KG1 (cell line): ENCODE data around the gene ZCCHC24.

Experiments used
- DNase-seq: peaks from one replicate; lab custom pipeline; 2025; lab: John Stamatoyannopoulos, UW

ZCCHC24 gene

DNA sequence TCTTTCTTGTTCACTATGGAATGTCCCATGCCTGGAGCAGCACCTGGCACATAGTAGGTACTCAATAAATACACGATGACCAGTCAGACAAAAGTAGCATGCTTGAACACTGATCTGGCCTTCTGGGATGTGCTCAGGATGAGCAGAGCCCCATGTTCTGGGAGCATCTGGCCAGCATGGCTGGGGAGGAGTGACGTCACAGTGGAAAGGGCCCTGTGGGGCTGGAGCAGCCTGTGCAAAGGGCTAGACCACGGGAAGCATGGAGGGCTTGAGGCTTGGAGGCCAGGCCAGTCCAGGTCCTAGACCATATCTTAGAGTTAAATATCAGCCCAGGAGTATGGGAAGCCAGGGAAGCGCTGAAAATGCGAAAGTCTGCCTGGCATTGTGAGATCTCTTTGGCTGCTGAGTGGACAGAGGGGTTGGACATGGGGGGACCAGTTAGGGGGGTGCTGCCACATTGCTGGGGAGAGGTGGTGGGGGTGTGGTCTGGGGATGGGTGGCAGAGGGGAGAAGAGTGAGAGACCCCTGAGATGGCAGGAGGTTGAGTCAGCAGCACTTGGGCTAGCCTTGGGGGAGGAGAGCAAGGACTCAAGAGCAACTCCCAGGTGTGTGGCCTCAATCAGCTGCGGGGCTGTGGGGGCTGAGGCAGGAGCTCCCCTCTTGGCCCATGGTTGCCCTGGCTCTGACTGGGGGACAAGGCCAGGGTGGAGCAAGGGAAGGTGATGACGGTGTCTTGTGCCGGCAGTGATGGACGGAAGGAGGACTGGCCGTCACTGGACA lies 34.9 kb downstream of the ZCCHC24 start:
- no peak for DNase-seq

DNA sequence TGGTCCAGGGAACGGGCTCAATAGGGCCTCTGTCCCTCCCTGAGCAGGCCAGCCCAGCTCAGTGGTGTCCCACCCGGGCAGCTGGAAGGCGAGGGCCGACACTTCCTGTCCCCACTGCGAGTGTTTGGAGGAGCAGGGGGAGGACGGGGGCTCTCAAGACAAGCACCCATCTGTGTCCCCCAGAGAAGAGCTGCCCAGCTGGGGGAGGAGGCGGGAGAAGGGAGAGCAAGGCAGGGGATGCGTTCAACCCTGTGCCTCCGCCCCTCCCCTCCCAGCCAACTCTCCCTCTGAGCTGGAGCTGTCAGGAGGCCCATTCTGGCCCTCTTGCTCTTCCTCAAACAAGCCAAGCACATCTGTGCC lies 35.7 kb downstream of the ZCCHC24 start:
- DNase-seq: no peak

DNA sequence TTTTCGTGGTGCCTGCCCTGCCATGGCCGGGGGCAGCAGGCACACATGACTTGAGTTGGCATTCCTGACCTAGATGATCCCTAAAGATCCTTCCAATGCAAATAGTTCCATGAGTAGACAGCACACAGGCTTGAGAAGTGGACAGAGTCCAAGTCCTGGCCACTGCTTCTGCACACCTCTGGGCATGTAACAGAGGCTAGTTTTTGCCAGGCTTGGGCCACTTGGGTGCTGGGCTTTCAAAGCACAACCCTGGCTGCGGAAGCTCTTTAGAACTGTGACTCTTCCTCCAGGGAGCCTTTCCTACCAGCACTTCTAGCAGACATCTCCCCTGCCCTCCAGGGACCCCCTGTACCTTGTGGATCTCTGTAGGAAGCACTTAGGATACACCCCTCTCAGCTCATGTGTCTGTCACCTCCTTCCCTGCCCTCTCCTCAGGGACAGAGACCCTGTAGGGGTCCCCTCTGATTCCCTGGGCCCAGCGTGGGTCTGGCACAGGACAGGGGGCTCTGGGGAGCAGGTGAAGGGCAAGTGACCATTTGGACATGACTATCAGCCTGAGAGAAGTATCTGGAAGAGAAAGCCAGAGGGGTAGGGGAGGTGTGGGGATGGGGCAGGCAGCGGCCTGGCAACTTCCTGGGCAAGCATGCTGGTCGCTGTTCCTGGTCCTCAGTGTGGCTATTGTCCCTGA lies 36.2 kb downstream of the ZCCHC24 start:
- no peak for DNase-seq

DNA sequence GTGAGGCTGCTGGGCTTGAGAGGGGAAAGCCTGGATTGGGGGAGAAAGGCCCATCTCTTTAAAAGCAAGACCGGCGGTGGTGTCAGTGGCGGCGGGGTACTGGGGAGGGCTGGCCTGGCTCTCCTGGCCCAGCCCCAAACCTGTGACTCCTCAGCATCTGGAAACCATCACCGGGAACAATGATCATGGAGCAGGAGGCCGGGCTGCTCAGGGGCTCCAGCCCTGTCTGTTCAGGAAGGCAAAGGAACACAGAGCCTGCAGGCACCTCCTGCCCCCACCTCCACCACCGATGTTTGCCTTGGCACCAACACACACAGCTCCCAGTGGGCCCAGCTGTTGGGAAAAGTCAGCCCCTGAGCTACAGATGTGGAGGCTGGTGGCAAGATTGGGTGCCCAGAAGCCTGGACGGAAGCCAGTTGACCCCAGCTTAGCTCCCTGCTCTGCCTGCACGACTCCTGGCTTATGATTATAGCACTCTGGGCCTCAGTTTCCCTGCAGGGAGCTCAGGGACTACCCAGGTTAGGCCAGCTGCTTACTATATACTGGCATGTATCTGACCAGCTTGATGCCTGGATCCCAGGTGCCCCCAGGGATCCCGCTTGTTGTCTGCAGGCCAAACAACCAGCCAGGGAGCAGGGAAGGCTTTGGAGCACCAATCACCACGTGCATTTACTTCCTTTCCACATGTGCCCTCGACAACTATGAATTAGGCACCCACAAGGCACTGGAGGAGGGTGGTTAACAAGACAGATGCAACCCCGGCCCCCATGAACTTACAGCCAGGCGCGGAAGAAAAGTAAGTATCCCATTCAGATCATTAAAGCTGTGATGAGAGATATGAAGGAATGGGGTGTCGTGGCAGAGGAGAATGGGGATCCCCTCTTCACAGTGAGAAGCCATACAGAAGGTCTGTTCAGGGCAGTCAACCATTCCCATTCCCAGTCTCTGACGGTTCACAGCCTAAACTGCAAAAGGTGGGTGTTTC lies 37.3 kb downstream of the ZCCHC24 start:
- DNase-seq: no peak

DNA sequence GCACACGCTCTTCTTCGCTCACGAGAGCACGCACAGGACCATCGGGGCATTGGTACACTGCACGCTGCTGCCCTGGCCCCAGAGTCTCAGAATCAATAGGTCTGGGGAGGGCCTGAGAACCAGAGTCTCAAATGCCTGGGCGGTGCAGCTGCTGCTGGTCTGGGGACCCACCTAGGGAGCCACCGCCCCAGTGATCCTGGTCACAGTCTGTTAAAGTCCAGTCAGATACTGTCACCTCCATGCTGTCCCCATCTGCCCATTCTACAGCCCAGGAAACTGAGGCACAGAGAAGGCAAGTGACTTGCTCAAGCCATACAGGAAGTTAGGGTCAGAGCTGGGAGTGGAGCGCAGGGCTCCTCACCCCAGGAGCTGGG lies 38.0 kb downstream of the ZCCHC24 start:
- DNase-seq: no peak

DNA sequence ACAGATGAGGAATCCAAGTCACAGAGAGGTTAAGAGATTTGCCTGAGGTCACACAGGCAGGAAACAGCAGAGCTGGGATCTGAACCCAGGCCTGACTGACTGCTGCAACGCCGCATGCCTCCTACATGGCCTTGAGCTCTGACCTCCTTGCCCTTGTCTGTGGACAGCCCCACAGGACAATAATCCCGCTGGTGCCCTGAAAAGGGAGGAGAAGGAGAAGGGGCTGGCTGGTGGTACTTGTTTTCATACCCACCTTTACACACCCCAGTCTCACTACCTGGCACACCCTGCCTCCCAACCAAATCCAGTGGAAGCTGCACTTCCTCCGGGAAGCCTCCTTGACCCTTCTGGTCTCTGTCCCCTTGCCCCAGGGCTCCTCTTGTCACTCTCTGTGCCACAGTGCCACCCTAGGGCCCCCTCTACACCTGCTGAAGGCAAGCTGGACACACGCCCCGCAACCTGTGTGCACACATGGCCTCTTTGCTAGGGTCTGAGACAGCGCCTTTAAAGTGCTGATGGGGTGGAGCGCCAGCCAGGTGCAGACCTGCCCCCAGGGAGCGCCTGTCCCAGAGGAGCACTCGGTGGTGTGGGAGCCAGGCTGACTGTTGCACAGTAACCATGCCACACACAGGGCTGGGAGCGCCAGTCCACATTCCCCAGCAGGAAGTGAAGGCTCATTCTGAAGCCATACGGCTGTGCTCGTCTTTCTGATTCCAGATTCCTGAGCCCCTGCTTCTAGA lies 38.6 kb downstream of the ZCCHC24 start:
- DNase-seq: no peak

DNA sequence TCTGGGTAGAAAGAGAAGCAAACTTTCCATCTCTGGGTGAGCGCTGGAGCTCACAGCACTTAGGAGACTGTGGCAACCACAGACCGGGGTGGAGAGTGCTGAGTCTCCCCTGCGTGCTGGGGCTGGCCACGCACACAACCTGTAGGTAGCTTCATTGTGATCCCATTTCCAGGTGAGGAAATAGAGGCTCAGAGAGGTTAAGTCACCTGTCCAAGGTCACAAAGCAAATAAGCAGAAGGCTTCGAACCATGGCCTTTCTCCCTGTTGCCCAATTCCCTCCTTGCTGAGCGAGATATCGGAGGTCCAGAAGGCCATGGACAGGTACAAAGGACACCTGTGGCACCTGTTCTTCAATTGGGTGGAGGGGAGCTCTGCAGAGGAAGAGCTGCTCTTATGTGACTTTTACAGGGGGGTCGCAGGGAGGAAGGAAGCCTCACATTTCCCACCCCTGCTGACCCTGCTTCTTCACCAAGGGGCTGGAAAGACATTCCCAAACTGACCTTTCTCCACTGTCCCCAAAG lies 39.4 kb downstream of the ZCCHC24 start:
- DNase-seq: no peak

DNA sequence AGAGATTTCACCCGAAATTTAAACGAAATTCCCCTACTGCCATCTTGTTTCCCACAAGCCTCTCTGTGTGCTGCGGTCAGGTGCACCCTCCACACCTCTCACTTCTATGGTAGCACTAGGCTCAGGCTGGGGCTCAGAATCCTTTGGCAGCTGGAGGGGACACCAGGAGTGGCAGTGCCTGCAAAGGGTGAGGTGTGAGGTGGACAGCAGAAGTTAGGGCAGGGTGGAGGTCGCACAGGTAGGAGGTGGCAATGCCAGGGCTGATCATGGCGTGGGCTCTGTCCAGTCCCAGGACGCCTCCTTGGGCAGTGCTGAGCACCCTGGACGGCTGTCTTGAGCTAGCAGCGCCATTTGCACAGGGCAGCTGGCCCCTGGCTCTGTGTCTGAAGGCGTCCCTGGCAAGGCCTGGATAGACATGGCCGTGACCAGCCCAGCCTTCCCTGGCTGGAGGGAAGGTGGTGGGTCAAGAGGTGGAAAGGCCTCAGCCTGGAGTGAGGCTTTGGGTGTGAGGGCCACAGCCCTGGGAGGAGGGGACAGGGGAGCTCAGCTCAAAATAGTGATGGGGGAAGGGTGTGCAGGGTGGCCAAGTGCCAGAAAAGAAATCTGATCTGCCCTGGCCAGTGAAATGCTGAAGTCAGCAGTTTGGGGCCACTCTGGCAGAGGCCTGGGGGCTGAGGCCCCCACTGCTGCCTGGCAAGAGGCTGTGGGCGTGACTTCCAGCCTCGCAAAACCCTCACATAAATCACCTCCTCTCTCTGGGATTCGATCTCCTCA lies 40.0 kb downstream of the ZCCHC24 start:
- DNase-seq: no peak

DNA sequence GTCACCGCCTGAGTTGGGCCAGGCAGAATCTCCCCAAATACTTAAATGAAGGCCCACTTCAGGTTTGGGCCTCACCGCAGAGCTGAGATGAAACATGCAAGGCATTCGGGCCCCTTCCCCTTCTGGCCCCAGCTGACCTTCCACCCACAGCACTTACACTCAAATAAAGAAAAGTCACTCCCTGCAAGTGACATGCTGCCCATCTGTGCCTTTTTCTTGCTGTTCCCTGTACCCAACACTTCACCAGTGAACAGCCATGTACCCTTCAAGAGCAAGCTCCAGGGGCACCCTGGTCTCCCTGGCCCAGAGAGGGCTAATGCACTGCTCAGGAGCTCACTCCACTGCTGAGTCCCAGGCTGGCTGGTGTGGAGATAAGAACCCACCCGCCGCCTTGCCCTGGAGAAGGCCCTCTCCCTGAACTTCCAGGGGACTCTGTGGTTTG lies 40.7 kb downstream of the ZCCHC24 start:
- DNase-seq: no peak

DNA sequence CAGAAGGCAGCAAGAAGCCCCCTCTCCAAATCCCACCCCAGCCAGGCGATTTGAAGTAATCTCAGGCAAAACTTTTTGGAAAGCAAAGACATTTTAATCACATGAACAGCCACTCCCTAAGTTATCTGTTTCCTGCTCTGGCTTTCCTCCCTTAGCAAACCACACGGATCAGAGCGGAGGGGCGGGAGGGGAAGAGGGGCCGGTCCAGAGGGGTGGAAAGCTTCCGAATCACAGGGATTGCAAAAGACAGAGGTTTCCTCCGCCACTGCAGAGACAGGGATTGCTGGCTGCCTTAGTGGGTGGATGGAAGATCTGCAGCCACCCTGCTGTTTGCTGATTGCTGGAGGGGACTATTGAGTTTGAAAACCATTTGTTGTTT lies 41.2 kb downstream of the ZCCHC24 start:
- no peak for DNase-seq

DNA sequence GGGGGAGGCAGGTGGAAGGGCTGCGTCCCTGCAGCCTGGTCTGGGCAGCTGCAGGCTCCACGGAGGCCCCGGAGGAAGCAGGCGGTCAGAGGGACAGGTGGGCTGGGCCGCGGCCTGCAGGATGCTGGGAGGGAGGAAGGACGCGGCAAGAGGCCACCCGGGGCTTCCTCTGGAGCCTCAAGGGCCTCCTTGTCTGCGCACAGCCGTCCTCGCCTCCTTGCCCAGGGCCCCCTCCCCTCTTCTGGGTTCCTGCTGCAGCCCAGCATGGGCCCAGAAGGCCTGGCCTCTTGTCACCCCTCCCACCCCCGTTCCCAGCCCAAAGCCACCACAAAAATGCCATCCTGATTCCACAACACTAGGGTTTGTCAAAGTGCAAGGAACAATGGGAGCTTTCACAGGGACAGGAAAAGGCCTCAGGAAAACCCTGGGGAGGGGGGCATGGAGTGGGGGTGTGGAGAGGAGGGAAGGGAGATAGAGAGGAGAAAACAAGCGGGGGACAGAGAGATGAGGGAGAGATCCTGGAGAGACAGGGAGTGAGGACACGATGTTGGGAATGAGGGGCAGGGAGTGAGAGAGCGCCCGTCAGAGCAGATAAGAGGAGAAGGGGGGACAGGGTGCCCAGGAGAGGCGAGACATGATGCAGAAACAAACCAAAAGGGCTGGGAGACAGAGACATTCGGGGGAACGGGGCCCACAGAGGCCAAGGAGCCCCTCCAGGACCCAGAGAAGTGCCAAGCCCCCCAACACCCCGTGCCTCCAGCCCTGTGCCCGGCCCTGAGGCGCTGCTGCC lies 41.8 kb downstream of the ZCCHC24 start:
- no peak for DNase-seq

DNA sequence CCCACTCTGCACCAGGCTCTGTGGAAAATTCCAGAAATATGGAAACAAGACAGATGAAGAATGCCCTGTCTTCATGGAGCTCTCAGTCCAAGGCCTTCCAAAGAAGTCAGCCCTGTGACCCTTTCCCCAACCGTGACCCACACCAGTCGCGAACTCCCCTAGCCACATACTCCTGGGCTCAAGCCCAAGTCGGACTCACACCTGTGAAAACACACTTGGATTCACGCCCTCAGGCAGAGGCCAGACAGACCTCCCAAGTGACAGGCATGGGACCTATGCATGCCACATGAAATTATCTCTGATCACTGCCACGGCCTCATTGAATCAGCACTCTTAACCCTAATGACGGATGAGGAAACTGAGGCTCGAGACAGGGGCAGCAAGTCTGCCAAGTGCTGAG lies 42.5 kb downstream of the ZCCHC24 start:
- DNase-seq: no peak

DNA sequence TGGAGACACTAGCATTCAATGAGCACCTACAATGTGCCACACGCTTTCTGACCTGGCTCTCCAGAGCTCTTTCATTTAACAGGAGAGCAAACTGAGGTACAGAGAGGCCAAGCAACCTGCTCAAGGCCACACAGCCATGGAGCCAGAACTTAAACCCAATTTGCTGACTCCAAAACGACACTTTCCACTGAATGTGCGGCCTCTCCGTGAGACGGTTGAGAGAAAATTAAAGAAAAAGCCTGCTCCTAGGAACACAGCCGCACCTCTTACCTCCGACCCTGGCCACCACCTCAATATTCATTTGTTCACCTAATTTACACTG lies 42.8 kb downstream of the ZCCHC24 start:
- DNase-seq: no peak

DNA sequence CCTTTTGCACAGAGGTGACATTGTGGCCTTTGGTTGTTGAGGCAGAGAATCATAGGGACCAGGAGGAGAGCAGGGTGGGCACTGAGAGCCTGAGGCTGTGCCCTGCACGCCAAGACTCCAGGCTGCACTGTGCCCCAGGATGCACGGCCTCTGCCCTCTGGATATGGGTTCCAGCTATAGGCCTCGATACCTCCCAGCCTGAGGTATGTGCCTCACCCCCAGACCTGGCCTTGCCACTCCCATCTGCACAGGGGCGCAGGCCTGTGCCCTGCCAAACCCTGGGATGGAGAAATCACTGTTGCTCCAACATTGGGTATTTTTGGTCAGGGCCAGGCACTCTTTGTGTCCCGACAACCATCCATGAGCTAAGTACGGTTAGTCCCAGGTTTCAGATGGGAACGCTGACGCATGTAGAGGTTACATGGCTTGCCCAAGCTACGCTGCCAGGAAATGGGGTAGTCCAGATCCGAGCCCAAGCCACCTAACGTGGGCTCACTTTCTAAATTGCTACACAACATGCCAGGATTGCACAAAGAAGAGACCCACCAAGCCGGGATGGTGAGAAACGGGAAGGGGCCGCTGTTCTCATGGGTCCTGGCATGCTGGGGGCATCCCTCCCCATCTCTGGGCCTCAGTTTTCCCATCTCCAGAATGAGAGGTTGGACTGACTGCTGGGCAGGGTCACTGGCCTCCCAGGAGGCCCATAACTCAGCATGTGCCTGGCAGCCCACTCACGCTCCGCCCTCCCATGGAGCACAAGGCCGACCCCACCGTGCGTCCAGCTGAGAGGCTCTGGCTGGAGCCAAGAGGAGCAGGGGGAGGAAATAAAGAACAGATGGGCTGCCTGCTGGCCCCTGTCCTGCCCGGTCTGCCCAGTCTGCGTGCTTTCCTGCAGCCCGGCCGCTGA lies 44.2 kb downstream of the ZCCHC24 start:
- DNase-seq: no peak

DNA sequence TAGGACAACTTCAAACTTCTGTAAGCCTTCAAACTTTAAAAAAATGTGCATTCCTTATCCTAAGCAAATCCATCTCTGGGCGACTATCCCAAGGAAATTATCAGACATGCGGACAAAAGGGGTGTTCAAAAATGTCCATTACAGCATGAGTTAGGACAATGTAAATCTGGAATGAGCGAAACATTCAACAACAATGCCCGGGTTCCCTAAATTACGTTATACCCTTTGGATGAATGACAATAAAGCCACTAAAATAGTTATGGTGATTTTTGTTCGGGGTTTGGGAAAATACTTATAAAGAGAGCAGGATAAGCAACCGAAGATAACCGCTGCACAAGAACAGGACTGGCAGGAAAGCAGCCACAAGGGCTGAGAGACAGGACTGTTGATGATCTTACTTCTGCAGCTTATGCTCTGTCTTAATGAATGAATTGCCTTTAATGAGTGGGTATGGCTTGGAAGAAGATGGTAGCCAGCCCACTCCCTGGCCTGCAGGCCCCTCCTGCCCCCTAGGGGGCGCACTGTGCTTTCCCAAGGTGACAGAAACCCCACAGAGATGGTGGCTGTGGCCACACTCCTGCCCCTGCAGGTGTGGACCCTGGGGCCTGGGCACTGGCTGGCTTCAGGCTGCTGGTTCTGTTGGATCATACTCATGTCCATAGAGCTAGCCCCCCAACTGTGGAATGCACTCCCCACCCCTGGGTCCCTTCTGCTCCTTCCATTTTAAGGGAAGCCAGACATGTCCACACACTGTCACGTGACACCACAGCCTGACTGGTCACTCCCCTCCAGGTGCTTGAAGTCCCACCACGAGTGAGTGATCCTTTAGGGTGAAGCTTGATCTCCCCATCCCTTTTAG lies 45.0 kb downstream of the ZCCHC24 start:
- no peak for DNase-seq

DNA sequence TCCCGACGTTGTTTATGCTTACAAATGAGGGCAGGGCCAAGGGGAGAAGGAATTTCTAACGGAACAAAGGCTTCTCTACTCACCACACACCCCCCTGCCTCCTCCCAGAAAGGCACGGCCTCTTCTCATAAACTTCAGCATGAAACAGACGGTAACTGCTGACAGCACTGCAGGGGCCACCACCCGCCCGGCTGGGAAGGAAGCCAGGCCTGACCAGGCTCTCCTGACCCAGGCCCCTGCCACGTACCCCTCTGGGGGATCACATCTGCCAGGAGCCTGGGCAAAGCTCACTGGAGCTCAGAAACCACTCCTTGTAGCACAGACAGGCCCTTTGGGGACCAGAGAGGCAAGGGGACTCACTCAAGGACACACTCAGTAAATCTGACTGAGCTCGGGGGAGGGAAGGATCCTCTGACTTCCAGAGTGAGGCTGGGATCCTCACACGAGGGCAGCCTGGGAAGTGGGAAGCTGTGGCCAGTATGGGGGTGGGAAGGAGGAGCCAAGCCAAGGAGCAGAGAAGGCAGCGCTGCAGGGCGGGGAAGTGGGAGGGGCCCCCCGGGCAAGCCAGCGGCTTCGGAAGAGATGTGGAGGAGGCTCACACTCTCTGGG lies 46.1 kb downstream of the ZCCHC24 start:
- DNase-seq: no peak

DNA sequence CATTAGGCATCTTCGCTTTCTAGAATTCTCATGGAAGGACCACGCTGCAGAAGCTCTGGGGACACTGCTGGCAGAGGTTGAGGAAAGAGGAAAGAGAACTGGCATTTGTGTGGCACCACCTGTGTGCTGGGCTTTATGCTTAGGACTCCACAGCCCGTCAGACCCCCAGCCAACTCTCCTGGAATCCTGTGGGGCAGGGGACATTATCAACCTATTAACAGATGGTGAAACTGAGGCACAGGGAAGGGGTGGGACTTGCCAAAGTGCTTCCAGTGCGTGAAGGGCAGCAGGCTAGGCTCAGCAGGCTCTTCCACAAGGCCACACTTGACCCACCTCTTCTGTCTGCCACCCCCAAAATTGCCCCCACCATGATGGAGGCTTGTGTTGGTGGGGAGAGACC lies 46.8 kb downstream of the ZCCHC24 start:
- no peak for DNase-seq
